ENCODE results near the gene MRPL11.

MRPL11 gene

DNA sequence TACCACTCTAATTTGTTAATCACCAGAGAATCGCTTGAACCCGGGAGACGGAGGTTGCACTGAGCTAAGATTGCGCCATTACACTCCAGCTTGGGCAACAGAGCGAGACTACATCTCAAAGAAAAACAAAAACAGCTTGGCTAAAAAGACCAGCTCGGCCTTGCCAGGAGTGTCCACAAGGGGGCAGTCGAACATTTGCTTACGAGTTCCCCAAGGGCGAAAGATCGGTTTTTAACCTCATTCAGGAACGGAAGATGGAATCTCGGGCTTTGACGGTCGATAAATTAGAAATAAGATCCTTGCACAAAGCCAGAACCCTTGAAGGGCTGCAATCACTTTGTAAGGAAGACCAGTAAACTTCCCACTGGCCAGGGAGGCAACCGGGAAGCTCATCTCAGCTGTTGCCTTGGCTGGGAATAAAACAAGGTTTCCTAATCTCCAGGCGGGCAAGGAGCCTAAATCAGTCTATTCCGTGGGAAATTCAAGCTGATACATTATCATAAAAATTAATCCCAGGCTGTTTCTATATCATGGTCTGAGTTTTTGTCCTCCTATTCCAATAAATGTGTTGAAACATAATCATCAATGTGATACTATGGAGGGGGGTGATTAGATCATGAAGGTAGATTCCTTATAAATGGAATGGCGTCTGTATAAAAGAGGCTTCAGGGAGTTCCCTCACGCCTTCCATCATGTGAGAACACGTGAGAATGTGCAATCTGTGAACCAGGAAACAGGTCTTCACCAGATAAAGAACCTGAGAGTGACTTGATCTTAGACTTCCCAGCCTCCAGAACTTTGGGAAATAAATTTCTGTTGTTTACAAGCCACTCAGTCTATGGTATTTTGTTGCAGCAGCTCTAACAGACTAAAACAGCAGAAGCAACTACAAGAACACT is 52.2 kb downstream of the MRPL11 start:
- DNase-seq: peak; percentile 87
